H1 (cell line): ENCODE data around the gene SIN3B. TPM values are rescaled to one million over a fixed set of nuclear protein-coding genes. Genes with fewer than 3 reads are reported as not detected.

Source experiments
- CTCF ChIA-PET: fragments of 300-600 bp; sonication (Branson Sonifier 250); formaldehyde crosslinking; loops from one replicate; lab custom pipeline; 2021; ENCODE audit not compliant: partially characterized antibody; lab: Charles Lee
- POLR2A ChIA-PET: fragments of 300-600 bp; sonication (Branson Sonifier 250); formaldehyde crosslinking; loops from one replicate; lab custom pipeline; 2021; ENCODE audit warnings: inconsistent platforms; ENCODE audit not compliant: partially characterized antibody; lab: Charles Lee
- DNase-seq, 2 experiments: peaks; one replicate each; pipeline versions ENCODE4 v3.0.0 to v3.0.0-alpha.2; 2010 to 2022; ENCODE audit warnings: low spot score in 2 of 2, low read depth in 1 of 2, mixed read lengths in 1 of 2
- FAIRE-seq: peaks from 2 replicates; lab custom pipeline; 2011; peaks lifted over from hg19 to GRCh38; lab: Jason Lieb, UNC
- H2AFZ ChIP-seq: 2 replicates; pipeline ENCODE4 v1.8.1; 2012; ENCODE audit warnings: low read length, inconsistent platforms
- H2AK5ac ChIP-seq: 2 replicates; pipeline ENCODE4 v1.6.1; 2013; ENCODE audit warnings: low read depth, low read length
- H2BK120ac ChIP-seq: replicated peaks from 2 replicates; pipeline ENCODE3; 2013; ENCODE audit warnings: low read depth, low read length, inconsistent platforms
- H2BK12ac ChIP-seq: 2 replicates; pipeline ENCODE4 v1.6.1; 2013; ENCODE audit warnings: low read depth, low read length
- H2BK15ac ChIP-seq: 2 replicates; pipeline ENCODE4 v1.6.1; 2013; ENCODE audit warnings: low read length
- H2BK20ac ChIP-seq: 2 replicates; pipeline ENCODE4 v1.6.1; 2013; ENCODE audit warnings: low read length
- H2BK5ac ChIP-seq: 2 replicates; pipeline ENCODE4 v1.6.1; 2013; ENCODE audit warnings: low read depth, low read length
- H3K14ac ChIP-seq: 2 replicates; pipeline ENCODE4 v1.6.1; 2013; ENCODE audit warnings: inconsistent platforms; ENCODE audit not compliant: insufficient read length
- H3K18ac ChIP-seq: 2 replicates; pipeline ENCODE4 v1.6.1; 2013; ENCODE audit warnings: low read length; ENCODE audit errors: extremely low read depth
- H3K23ac ChIP-seq: 2 replicates; pipeline ENCODE4 v1.6.1; 2013; ENCODE audit warnings: inconsistent platforms; ENCODE audit not compliant: insufficient read length
- H3K23me2 ChIP-seq: 2 replicates; pipeline ENCODE4 v1.6.1; 2013; ENCODE audit warnings: low read depth, low read length
- H3K27ac ChIP-seq: 2 replicates; pipeline ENCODE4 v1.6.1; 2011; ENCODE audit warnings: low read depth, low read length, inconsistent platforms
- H3K27me3 ChIP-seq, 4 experiments: replicated peaks in 1 of 4; 1 replicate in 1 of 4; 2 replicates in 3 of 4; pipeline versions ENCODE4 v1.6.1 to v1.8.1; 2011 to 2013; ENCODE audit warnings: low read length in 3 of 4, mild to moderate bottlenecking in 3 of 4, inconsistent platforms in 2 of 4, mixed read lengths in 2 of 4, moderate library complexity in 1 of 4; ENCODE audit not compliant: control insufficient read depth in 3 of 4, insufficient read depth in 3 of 4; ENCODE audit errors: extremely low read depth in 1 of 4
- H3K36me3 ChIP-seq, 4 experiments: 2 replicates each; pipeline versions ENCODE4 v1.6.1 to v1.8.1; 2011 to 2013; ENCODE audit warnings: mild to moderate bottlenecking in 4 of 4, low read length in 3 of 4, moderate library complexity in 2 of 4, control low read depth in 1 of 4, inconsistent platforms in 1 of 4; ENCODE audit not compliant: insufficient read depth in 4 of 4, control insufficient read depth in 2 of 4
- H3K4ac ChIP-seq: replicated peaks from 2 replicates; pipeline ENCODE3; 2013; ENCODE audit warnings: low read length, low read depth, mixed read lengths, inconsistent platforms; ENCODE audit not compliant: insufficient read length
- H3K4me1 ChIP-seq, 4 experiments: replicated peaks in 1 of 4; 1 replicate in 1 of 4; 2 replicates in 3 of 4; pipeline versions ENCODE4 v1.6.1 to v1.8.1; 2011 to 2013; ENCODE audit warnings: low read length in 3 of 4, inconsistent platforms in 2 of 4, mixed read lengths in 1 of 4; ENCODE audit not compliant: insufficient read depth in 4 of 4, control insufficient read depth in 3 of 4
- H3K4me2 ChIP-seq, 2 experiments: 2 replicates each; pipeline versions ENCODE4 v1.6.1 to v1.8.1; 2011 to 2013; ENCODE audit warnings: low read depth in 2 of 2, low read length in 2 of 2, control low read depth in 1 of 2, inconsistent platforms in 1 of 2, mild to moderate bottlenecking in 1 of 2; ENCODE audit not compliant: insufficient read depth in 1 of 2
- H3K4me3 ChIP-seq, 4 experiments: fragments of 200-600, 300-600 bp in 1 of 4; sonication (generic), shearing (Covaris generic), sonication (Bioruptor Twin) in 1 of 4; 2 replicates each; pipeline versions ENCODE4 v1.5.1 to v1.8.1; 2011 to 2016; ENCODE audit warnings: low read length in 4 of 4, low read depth in 3 of 4, control low read depth in 2 of 4, inconsistent platforms in 2 of 4, mild to moderate bottlenecking in 2 of 4, mixed read lengths in 1 of 4, moderate library complexity in 1 of 4; ENCODE audit not compliant: insufficient read depth in 2 of 4; ENCODE audit errors: extremely low read depth in 1 of 4
- H3K56ac ChIP-seq: replicated peaks from 2 replicates; pipeline ENCODE3; 2013; ENCODE audit warnings: low read depth, mild to moderate bottlenecking, mixed read lengths, low read length, inconsistent platforms; ENCODE audit not compliant: insufficient read length
- H3K79me1 ChIP-seq: 2 replicates; pipeline ENCODE4 v1.6.1; 2013; ENCODE audit warnings: low read depth, low read length, control low read depth
- H3K79me2 ChIP-seq, 2 experiments: 2 replicates each; pipeline versions ENCODE4 v1.6.1 to v1.8.1; 2012 to 2013; ENCODE audit warnings: low read length in 2 of 2, mild to moderate bottlenecking in 2 of 2, inconsistent platforms in 1 of 2; ENCODE audit not compliant: insufficient read depth in 2 of 2, control insufficient read depth in 1 of 2
- H3K9ac ChIP-seq, 4 experiments: replicated peaks in 1 of 4; 1 replicate in 1 of 4; 2 replicates in 3 of 4; pipeline versions ENCODE4 v1.6.1 to v1.8.1; 2011 to 2013; ENCODE audit warnings: low read depth in 3 of 4, low read length in 3 of 4, control low read depth in 2 of 4, mild to moderate bottlenecking in 2 of 4, moderate library complexity in 2 of 4, inconsistent platforms in 1 of 4; ENCODE audit errors: extremely low read depth in 1 of 4
- H3K9me3 ChIP-seq, 2 experiments: 2 replicates each; pipeline versions ENCODE4 v1.6.1 to v1.8.1; 2012 to 2013; ENCODE audit warnings: mild to moderate bottlenecking in 2 of 2, moderate library complexity in 2 of 2, control low read depth in 1 of 2, inconsistent platforms in 1 of 2, low read depth in 1 of 2, low read length in 1 of 2, mixed read lengths in 1 of 2; ENCODE audit not compliant: insufficient read depth in 2 of 2
- H4K20me1 ChIP-seq, 2 experiments: replicated peaks in 1 of 2; 2 replicates each; pipeline versions ENCODE3 to v1.8.1; 2011 to 2013; ENCODE audit warnings: inconsistent platforms in 2 of 2, low read length in 2 of 2, mild to moderate bottlenecking in 1 of 2; ENCODE audit not compliant: insufficient read depth in 2 of 2, control insufficient read depth in 1 of 2
- H4K5ac ChIP-seq: 2 replicates; pipeline ENCODE4 v1.6.1; 2013; ENCODE audit warnings: low read length, low read depth, mixed read lengths, inconsistent platforms; ENCODE audit not compliant: insufficient read length
- H4K8ac ChIP-seq: 2 replicates; pipeline ENCODE4 v1.8.0; 2013; ENCODE audit warnings: mild to moderate bottlenecking, moderate library complexity, low read length, inconsistent platforms; ENCODE audit not compliant: insufficient read depth; ENCODE audit errors: extremely low read depth
- H4K91ac ChIP-seq: replicated peaks from 2 replicates; pipeline ENCODE3; 2013; ENCODE audit warnings: low read length, mixed read lengths, inconsistent platforms; ENCODE audit not compliant: insufficient read length
- BCL11A ChIP-seq, 2 experiments: IDR thresholded peaks; one replicate each; pipeline ENCODE4 v1.6.1; 2011; ENCODE audit warnings: low read depth in 2 of 2, low read length in 2 of 2, mild to moderate bottlenecking in 2 of 2
- CBX8 ChIP-seq: fragments of 300-800, 300-1000 bp; sonication (generic); IDR thresholded peaks from 2 replicates; pipeline ENCODE4 v1.7.1; 2016; ENCODE audit warnings: low read depth, low read length, borderline replicate concordance
- EZH2 ChIP-seq: fragments of 200-600 bp; sonication (generic); IDR thresholded peaks from 2 replicates; pipeline ENCODE4 v1.7.1; 2012; ENCODE audit warnings: low read depth, mild to moderate bottlenecking, moderate library complexity, low read length, inconsistent platforms; ENCODE audit not compliant: severe bottlenecking
- HDAC6 ChIP-seq: IDR thresholded peaks from one replicate; pipeline ENCODE4 v1.7.1; 2012; ENCODE audit warnings: low read depth, mild to moderate bottlenecking, inconsistent platforms, low read length, moderate library complexity
- KDM4A ChIP-seq: IDR thresholded peaks from one replicate; pipeline ENCODE4 v1.7.1; 2012; ENCODE audit warnings: low read depth, mild to moderate bottlenecking, moderate library complexity, low read length, inconsistent platforms; ENCODE audit not compliant: severe bottlenecking
- NRF1 ChIP-seq: IDR thresholded peaks from 2 replicates; pipeline ENCODE4 v1.6.1; 2011; ENCODE audit warnings: mild to moderate bottlenecking, low read depth, low read length, improper control_type of control experiment
- PHF8 ChIP-seq: fragments of 200-600 bp; sonication (generic); conservative IDR thresholded peaks from 2 replicates; pipeline ENCODE4 v1.7.1; 2012; ENCODE audit warnings: low read depth, mild to moderate bottlenecking, inconsistent platforms, low read length, moderate library complexity
- RAD21 ChIP-seq, 2 experiments: IDR thresholded peaks in 1 of 2; conservative IDR thresholded peaks in 1 of 2; 2 replicates each; pipeline ENCODE4 v1.6.1; 2011; ENCODE audit warnings: low read depth in 2 of 2, low read length in 2 of 2, improper control_type of control experiment in 1 of 2, inconsistent platforms in 1 of 2, mild to moderate bottlenecking in 1 of 2, moderate library complexity in 1 of 2
- RFX5 ChIP-seq: IDR thresholded peaks from 2 replicates; pipeline ENCODE4 v1.6.1; 2011; ENCODE audit warnings: low read depth, low read length, improper control_type of control experiment, borderline replicate concordance
- TBP ChIP-seq: IDR thresholded peaks from 2 replicates; pipeline ENCODE4 v1.6.1; 2011; ENCODE audit warnings: low read depth, low read length, improper control_type of control experiment
- TCF12 ChIP-seq: IDR thresholded peaks from 2 replicates; pipeline ENCODE4 v1.6.1; 2011; ENCODE audit warnings: low read depth, mild to moderate bottlenecking, low read length
- TEAD4 ChIP-seq: IDR thresholded peaks from 2 replicates; pipeline ENCODE4 v1.6.1; 2012; ENCODE audit warnings: low read depth, low read length, inconsistent platforms, mixed read lengths
- WGBS, 2 experiments: shearing (Covaris generic) in 1 of 2; methylation state at CpG; one replicate each; pipeline versions ENCODE4 v1.1.6 to v1.1.7; 2013 to 2015; ENCODE audit warnings: low lambda C conversion rate in 2 of 2, mixed read lengths in 2 of 2, inconsistent platforms in 1 of 2, low coverage in 1 of 2, missing lambda C conversion rate in 1 of 2; ENCODE audit not compliant: insufficient replicate concordance in 2 of 2, insufficient coverage in 1 of 2, insufficient read length in 1 of 2; ENCODE audit errors: extremely low coverage in 1 of 2, missing lambda C conversion rate in 1 of 2; 5-methylcytosine and 5-hydroxymethylcytosine counted together
- polyA plus RNA-seq, 7 experiments: library from polyadenylated mRNA; depleted of rRNA in 3 of 7; stranded (reverse) in 5 of 7; unstranded in 2 of 7; fragments of >200 nt in 5 of 7; fragments of 200-250 nt in 2 of 7; gene quantifications; 1 replicate in 5 of 7; 2 replicates in 1 of 7; 4 replicates in 1 of 7; pipeline versions ENCODE4 v1.2.1 to v1.2.3, GENCODE V29; 2011 to 2013; ENCODE audit warnings: missing spikeins in 2 of 7, mixed read lengths in 2 of 7
- total RNA-seq: library from RNA; stranded (reverse); fragmentation: NEBNext Ultra II Directional; extraction: Animal tissue kit (Norgen Biotek cat#: 25700); gene quantifications from 2 replicates; pipeline ENCODE4 v1.2.1, GENCODE V29; 2021
- TF ChIP-seq, protein P1 (sequence below): IDR thresholded peaks from 2 replicates; pipeline ENCODE4 v1.6.1; 2012; ENCODE audit warnings: low read length, inconsistent platforms

Gene SIN3B
- total and polyA plus RNA-seq, 2 of the 8 experiments (the other 6 are each of a cell fraction or from before 2014, with no cell fraction given), result 29.5 to 71.1 TPM

DNA sequence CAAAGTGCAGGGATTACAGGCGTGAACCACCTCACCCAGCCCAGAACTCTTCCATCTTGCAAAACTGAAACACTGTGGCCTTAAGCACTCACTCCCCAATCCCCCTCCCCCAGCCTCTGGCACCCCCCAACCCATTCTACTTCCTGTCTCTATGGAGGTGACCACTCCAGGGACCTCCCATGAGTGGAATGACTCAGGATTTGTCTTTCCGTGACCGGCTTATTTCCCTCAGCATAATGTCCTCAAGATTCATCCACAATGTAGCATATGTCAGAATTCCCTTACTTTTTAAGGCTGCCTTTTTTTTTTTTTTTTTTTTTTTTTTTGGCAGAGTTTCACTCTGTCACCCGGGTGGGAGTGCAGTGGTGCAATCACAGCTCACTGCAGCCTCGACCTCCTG is 56.0 kb downstream of the SIN3B start:
- Histone ChIP-seq H2BK120ac (no peak overlapping the region), H3K23ac (no peak overlapping the region), H2BK20ac (no peak overlapping the region), H4K5ac (no peak overlapping the region), H3K9me3 (peaks cover 4 to 16% of the 10 kb centered on the region in 2 experiments), H2AFZ (no peak overlapping the region), H2BK12ac (no peak overlapping the region), H2BK15ac (no peak overlapping the region), H3K4me2 (no peak overlapping the region), H2AK5ac (no peak overlapping the region), H3K79me2 (no peaks in the 10 kb centered on the region), H3K79me1 (no peaks in the 10 kb centered on the region), H3K36me3 (0 out of 8 replicates have a peak, but pooled peaks cover 0 to 2% (median 0%) of the 10 kb centered on the region in 4 experiments), H3K4ac (no peak overlapping the region), H3K23me2 (no peaks in the 10 kb centered on the region), H3K4me3 (no peak overlapping the region), H2BK5ac (no peak overlapping the region), H3K56ac (no peak overlapping the region), H3K9ac (no peak overlapping the region), H3K18ac (no peak overlapping the region), H4K20me1 (no peaks in the 10 kb centered on the region), H3K27me3 (no peaks in the 10 kb centered on the region), H4K91ac (no peak overlapping the region), H3K27ac (no peak overlapping the region), H3K4me1 (no peaks in the 10 kb centered on the region; a peak in 1 of 7 replicates), H4K8ac (no peak overlapping the region), H3K14ac (no peak overlapping the region)
- 89% methylated on average over 3 of the region's 5 CpGs; no CpG with 5 or more reads in 1 of the 2 experiments for WGBS, 2 experiments
- POLR2A ChIA-PET, result no interaction called here
- DNase-seq, result no peak
- CTCF ChIA-PET, result no interaction called here
- no peak for FAIRE-seq
- TF ChIP-seq BCL11A (IDR thresholded peaks at IDR 0.05; ENCODE audit: low read depth in 2 of 2, low read length in 2 of 2) (no peak), RFX5 (no peak), RAD21 (IDR thresholded peaks at IDR 0.05 in 1 of 2, conservative IDR thresholded peaks at IDR 0.05 in 1 of 2; ENCODE audit: low read depth in 2 of 2, low read length in 2 of 2) (no peak), CBX8 (no peak), HDAC6 (no peak), PHF8 (no peak), NRF1 (no peak), TBP (no peak), KDM4A (no peak), TCF12 (no peak), TEAD4 (no peak), EZH2 (no peak)
- TF ChIP-seq, protein P1, sequence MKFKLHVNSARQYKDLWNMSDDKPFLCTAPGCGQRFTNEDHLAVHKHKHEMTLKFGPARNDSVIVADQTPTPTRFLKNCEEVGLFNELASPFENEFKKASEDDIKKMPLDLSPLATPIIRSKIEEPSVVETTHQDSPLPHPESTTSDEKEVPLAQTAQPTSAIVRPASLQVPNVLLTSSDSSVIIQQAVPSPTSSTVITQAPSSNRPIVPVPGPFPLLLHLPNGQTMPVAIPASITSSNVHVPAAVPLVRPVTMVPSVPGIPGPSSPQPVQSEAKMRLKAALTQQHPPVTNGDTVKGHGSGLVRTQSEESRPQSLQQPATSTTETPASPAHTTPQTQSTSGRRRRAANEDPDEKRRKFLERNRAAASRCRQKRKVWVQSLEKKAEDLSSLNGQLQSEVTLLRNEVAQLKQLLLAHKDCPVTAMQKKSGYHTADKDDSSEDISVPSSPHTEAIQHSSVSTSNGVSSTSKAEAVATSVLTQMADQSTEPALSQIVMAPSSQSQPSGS, result no peak
